GM12891 (cell line): ENCODE measurements around the gene RBM4B.

ENCODE experiments used
- PAX5 ChIP-seq: IDR thresholded peaks from 2 replicates; pipeline ENCODE4 v1.6.1; 2011; ENCODE audit warnings: low read length, moderate library complexity, mild to moderate bottlenecking; ENCODE audit not compliant: insufficient read depth, severe bottlenecking
- POLR2A ChIP-seq: IDR thresholded peaks from 2 replicates; pipeline ENCODE4 v1.6.1; 2011; ENCODE audit warnings: low read depth, low read length, control low read depth
- POLR2AphosphoS5 ChIP-seq: IDR thresholded peaks from 2 replicates; pipeline ENCODE4 v1.6.1; 2011; ENCODE audit warnings: low read depth, low read length, control low read depth

GRCh38 chr11:66677599-66678375 is at the start of gene RBM4B:
- TF ChIP-seq POLR2A, result peak; percentile 94
- TF ChIP-seq POLR2AphosphoS5, result peak; percentile 66; the same call in 1 of the 2 replicates
- no peak for TF ChIP-seq PAX5
